SH-SY5Y (cell line): ENCODE data around the gene MPRIP.

Experiments used
- GATA2 ChIP-seq: IDR thresholded peaks from 2 replicates; pipeline ENCODE4 v1.6.1; 2011; ENCODE audit warnings: mild to moderate bottlenecking, low read depth, low read length
- GATA3 ChIP-seq: IDR thresholded peaks from 2 replicates; pipeline ENCODE4 v1.6.1; 2011; ENCODE audit warnings: low read depth, mild to moderate bottlenecking, low read length, moderate library complexity

MPRIP gene

GRCh38 chr17:17201271-17201670, 159.0 kb downstream of the MPRIP start:
- TF ChIP-seq GATA3 (no peak), GATA2 (no peak)

DNA sequence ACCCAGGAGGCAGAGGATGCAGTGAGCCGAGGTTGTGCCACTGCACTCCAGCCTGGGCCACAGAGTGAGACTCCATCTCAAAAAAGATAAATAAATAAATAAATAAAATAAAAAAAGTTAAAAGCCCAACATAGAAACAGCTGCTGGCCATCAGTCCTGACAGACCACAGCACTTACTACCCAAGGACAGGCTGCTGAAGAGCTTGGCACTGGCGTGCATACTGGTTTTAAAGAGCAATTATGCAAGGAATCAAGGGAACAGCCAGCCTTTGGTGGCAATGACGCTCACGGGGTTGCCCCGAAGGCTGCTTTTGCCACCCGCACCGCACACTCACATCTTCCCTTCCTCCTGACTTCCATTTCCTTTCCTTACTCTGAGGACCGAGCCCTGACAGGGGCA, 159.7 kb downstream of the MPRIP start:
- TF ChIP-seq GATA2 (no peak), GATA3 (no peak)

- TF ChIP-seq GATA3 (no peak), GATA2 (no peak)
These were observed 161.0 kb downstream of the MPRIP start for GRCh38 chr17:17203173-17203730.

GRCh38 chr17:17204041-17204591, 161.9 kb downstream of the MPRIP start:
- TF ChIP-seq GATA2 = no peak
- no peak for TF ChIP-seq GATA3

DNA sequence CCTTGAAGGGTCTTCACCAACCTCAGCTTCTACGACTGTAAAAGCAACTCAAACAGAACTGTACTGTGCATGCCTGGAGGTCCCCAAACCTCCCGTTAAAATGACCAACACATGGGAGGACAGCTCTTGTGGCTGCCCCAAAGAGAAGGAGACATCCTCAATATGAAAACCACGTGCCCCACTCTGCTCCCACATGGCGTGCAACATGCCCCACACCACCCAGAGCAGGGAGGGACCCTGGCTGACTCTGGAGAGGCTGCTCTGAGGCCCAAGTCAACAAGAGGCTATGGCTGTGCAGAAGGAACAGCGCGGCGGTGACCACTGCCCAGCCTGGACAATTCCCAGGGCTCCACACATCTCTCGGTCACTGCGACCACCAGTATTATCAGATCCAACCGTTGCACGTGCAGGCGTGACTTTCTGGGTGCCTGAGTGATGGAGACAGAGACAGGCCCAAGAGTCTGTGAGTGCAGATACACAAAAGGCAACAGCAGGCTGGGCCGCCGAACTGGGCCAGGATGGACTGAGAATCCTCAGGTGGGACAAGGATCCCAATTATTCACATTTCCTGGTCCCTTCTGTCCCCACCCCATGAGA, 162.5 kb downstream of the MPRIP start:
- TF ChIP-seq GATA3 (no peak), GATA2 (no peak)

GRCh38 chr17:17205368-17206123, 163.3 kb downstream of the MPRIP start:
- TF ChIP-seq GATA3 = no peak
- no peak for TF ChIP-seq GATA2

- TF ChIP-seq GATA2 (no peak), GATA3 (no peak)
These were observed 164.1 kb downstream of the MPRIP start, which contains the start of gene PLD6 for GRCh38 chr17:17206124-17206912. PLD6 (minus strand) TSS chr17:17206333; CDS start chr17:17206286, 47 bp downstream.

- TF ChIP-seq GATA3 (no peak), GATA2 (no peak)
These were observed 164.7 kb downstream of the MPRIP start for GRCh38 chr17:17206913-17207335.

DNA sequence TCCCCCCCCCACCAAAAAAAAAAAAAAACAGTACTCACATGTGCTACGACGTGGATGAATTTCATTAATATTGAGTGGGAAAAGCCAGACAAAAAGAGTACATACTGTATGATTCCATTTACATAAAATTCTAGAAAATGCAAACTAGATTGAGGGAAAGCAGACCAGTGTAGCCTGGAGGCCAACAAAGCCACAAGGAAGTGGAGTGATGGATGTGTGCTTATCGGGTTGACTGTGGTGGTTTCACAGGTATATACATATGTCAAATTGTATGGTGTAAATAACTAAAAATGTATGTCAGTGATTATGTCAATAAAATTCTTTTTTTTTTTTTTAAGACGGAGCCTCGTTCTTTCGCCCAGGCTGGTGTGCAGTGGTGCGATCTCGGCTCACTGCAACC, 165.7 kb downstream of the MPRIP start:
- no peak for TF ChIP-seq GATA2

GRCh38 chr17:17213775-17214174, 171.5 kb downstream of the MPRIP start:
- TF ChIP-seq GATA3 = no peak
- no peak for TF ChIP-seq GATA2

- no peak for TF ChIP-seq GATA2
- no peak for TF ChIP-seq GATA3
These were observed 172.6 kb downstream of the MPRIP start for GRCh38 chr17:17214646-17215436.

GRCh38 chr17:17215575-17215974, 173.3 kb downstream of the MPRIP start:
- no peak for TF ChIP-seq GATA3
- TF ChIP-seq GATA2 = no peak

DNA sequence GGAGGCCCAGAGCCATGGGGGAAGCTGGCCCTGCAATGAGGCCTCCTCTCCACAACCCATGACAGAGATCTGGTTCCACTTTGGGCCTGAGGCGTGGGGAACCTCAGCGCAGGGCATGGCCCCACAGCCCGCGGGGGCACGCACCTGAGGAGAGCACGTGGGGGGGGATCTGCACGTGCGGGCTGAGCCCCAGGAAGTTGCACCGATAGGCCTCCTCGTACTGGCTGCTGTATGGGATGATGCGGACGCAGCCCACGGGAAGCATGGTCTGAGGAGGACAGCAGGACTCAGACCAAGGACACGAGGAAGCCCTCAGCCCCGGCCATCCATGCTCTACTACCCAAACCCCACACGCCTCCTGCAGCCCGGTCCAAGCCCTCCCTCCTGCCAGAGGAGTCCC, 174.0 kb downstream of the MPRIP start:
- no peak for TF ChIP-seq GATA2
- no peak for TF ChIP-seq GATA3
